Urothelium cell line (cell line): Measurements from ENCODE around the gene MAGED4.
A peak's percentile ranks its signal among the peaks of the same experiment; 100 is the strongest.
"Not testable (repeated sequence)": the region's sequence is repeated elsewhere in the genome, so short reads cannot be mapped to it uniquely, and the experiment has no call there.

Experiments
- DNase-seq: peaks from one replicate; pipeline ENCODE4 v3.0.0; 2011; ENCODE audit warnings: low spot score, mixed read lengths
- FAIRE-seq: peaks from 2 replicates; lab custom pipeline; 2011; peaks lifted over from hg19 to GRCh38; lab: Jason Lieb, UNC

Gene MAGED4

GRCh38 chrX:52184440-52185077 lies at the start of gene MAGED4:
TSS of gene MAGED4 (plus strand) at chrX:52184888. CDS start at chrX:52185923, 1,035 bp downstream.
- peak; percentile 76 for FAIRE-seq
- DNase-seq: not testable (repeated sequence)

GRCh38 chrX:52138830-52139544 lies 45.7 kb upstream of the MAGED4 start:
- DNase-seq: no peak
- FAIRE-seq: no peak

GRCh38 chrX:52139545-52139895 lies 45.2 kb upstream of the MAGED4 start:
- DNase-seq: no peak
- no peak for FAIRE-seq

GRCh38 chrX:52140020-52140419 lies 44.7 kb upstream of the MAGED4 start:
- DNase-seq (no peak), FAIRE-seq (no peak)

GRCh38 chrX:52150667-52151066 lies 34.0 kb upstream of the MAGED4 start:
- FAIRE-seq, DNase-seq: not testable (repeated sequence)

- not testable (repeated sequence) for FAIRE-seq, DNase-seq
Observed at GRCh38 chrX:52160140-52160539, 24.5 kb upstream of the MAGED4 start.

- no peak for FAIRE-seq
- DNase-seq: no peak
Observed at GRCh38 chrX:52166840-52167239, 17.8 kb upstream of the MAGED4 start.

GRCh38 chrX:52171055-52171454 lies 13.6 kb upstream of the MAGED4 start:
- DNase-seq, FAIRE-seq: not testable (repeated sequence)

GRCh38 chrX:52185078-52185453 lies 378 bp downstream of the MAGED4 start:
- not testable (repeated sequence) for FAIRE-seq, DNase-seq

GRCh38 chrX:52211405-52211804 lies 26.7 kb downstream of the MAGED4 start:
- not testable (repeated sequence) for FAIRE-seq, DNase-seq

GRCh38 chrX:52213276-52213675 lies 28.6 kb downstream of the MAGED4 start:
- no peak for FAIRE-seq
- DNase-seq: no peak

- DNase-seq (no peak), FAIRE-seq (no peak)
Observed at GRCh38 chrX:52216541-52216940, 31.9 kb downstream of the MAGED4 start.

- DNase-seq (no peak), FAIRE-seq (no peak)
Observed at GRCh38 chrX:52217494-52218160, 32.9 kb downstream of the MAGED4 start.

- FAIRE-seq (no peak), DNase-seq (no peak)
Observed at GRCh38 chrX:52220936-52221335, 36.2 kb downstream of the MAGED4 start.
